HUDEP-2 (cell line): ENCODE data around the gene FLOT2.
"Not testable (repeated sequence)": the region's sequence is repeated elsewhere in the genome, so short reads cannot be mapped to it uniquely, and the experiment has no call there.

Experiments used
- DNase-seq, 76 experiments: peaks; one replicate each; lab custom pipeline; 2025; ENCODE audit not compliant: unreplicated experiment in 76 of 76; lab: John Stamatoyannopoulos, UW

The FLOT2 gene

DNA sequence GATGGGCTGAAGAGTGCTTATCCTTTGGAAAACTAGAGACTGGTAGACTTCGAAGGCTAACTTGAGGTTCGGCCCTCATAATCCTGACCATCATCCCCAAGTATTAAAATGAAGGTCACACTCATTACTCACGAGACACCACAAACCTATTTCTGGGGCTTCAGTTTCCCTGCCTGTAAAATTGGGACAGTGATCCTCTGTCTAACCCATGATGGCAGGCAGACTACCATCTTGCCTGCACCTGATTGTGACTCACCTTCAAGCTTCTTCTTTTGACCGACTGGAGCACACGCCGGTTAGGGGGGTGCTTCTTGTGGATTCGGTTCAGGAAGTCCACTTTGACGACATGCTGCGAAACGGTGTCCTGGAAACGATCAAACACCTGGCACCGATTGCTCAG, 19.5 kb upstream of the FLOT2 start:
- DNase-seq = no peak

DNA sequence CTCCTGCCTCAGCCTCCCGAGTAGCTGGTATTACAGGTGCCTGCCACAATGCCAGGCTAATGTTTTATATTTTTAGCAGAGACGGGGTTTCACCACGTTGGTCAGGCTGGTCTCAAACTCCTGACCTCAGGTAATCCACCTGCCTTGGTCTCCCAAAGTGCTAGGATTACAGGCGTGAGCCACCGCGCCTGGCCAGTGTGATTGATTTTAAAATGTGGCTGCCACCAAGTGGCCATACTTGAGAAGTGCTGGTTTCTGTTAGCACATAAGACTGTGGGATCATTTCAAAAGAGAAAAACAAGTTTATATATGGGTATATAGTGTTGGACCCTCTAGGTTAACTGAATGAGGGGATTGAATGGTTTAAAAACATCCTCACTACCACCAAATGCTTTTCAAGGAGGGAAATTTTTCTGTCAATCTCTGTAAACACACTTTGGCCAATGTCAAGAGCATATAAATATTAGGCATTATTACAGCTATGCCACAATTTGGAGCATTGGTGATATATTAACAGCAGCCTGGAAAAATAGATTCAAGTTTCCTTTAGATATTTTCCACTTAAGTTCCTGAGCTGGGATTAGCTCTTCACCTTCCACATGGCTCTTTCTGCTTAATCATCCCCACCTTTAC, 18.9 kb upstream of the FLOT2 start:
- DNase-seq = peak in 19 of 76 experiments; percentile 8 to 40 (median 21)

DNA sequence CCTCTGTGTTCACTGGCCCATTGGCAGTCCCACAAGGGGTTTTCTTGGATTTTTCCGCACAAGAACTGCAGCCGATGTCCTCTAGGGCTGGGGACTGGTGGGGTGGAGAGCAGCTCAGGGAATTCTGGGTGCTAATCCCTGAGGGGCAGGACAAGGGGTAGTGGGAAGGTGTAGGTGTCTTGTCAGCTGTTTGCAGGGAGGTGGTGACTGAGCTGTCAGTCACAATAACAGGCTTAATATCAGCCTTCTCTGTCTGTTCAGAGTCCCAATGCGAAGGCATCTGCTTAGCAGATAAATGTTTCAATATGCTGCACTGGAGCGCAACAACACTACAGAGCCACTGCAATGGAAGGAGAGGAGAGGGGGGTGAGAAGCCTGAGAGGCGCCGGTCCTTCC, 15.4 kb upstream of the FLOT2 start:
- DNase-seq = no peak

DNA sequence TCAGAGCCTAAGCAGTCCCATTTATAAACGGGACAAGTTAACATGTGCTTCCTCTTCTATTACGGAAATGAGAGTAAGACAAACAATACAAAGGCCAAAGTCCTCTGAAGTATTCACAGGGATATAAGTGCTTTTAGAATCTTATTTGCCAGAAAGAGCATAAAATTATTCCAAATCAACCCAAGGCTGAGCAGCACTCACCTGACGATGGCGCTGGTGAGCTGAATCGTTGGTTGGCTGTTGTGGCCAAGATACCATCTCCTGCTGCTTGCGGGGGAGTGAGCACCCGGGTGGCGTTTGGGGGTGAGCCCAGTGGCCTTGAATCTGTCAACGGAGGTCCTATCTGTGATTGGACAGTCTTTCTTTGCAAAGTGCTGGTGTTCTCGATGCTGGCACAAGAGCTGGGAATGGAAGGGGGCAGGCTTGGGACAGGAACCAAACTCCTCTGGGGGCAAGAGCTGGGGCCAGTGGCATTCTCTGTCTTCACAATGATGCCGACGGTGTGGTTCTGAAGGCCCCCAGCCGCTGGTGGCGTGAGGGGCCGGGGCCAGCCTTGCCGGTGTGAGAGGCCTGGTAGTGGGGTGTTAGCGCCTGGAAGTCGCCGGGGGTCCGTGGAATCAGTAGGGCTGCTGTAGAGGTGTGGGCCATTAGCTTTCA, 14.9 kb upstream of the FLOT2 start:
- DNase-seq = peak in 73 of 76 experiments; percentile 21 to 88 (median 67)

DNA sequence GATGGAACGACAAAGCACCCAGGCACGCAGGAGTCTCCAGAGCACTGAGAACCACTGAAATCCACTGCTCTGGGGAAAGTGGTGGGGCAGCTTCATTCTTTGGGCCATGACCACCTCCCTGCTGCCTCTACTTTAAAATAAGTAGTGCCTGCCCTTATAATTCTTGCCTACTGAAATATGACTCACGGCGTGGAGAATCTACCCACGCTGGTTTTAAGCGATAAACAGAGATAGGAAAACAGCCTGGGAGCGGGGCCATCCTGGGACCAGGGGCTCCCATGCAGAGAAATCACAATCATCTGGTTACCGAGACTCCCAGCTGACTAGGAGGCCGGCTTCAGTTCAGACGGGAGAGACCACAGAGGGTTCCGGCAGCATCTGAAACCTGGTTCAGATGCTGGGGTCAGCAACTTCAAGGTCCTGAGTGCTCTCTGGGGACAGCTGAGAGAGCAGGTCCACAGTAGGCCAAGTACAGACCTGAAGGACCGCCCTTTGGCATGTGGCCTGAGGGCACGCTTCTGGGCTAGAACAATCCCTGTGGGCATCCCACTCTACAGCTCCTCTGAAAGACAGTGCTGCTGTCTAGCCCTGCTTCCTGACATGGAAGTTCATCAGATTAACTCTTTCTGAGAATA, 14.0 kb upstream of the FLOT2 start:
- no peak for DNase-seq

DNA sequence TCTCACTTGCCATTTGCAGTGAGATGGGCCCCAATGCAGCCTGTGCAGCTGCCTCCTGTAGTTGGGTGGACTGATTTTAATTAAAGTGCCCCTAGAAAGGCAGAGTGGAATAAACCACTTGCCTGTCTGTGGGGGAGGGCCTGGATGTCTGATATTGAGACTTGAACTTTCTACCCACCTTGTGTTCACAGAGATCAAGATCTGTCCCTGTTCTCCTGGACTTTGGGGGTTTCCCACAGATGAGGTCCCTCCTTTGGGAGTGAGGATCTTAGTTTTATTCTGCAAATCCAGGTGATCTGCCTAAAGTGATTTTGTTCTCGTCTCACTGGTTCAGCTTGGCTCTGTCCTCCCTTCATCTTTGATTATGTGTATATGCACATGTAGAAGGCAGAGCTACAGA, 13.0 kb upstream of the FLOT2 start:
- no peak for DNase-seq

DNA sequence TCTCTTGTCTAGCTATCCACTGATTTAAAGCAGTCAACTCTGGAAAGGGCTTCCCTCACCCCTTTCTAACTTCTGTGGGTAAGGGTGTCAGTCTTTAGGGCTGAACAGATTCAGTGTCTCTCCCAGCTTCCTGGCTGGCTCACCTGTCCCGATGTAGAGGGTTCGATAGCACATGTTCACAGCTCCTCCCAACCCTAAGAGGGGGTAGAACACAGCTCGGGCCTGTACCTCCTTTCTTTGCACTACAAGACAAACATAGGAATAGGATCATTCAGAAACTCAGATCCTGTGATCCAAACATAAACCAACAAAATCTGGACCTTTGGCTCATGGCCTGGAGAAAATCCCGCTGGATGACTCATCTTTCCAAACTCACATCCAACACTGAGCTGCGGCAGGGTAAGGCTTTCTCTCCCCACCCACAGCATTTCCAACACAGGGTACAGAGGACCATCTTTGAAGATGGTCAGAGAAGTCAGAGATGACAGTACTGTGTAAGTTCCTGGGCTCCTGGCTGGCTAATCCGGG, 11.2 kb upstream of the FLOT2 start:
- DNase-seq = no peak

DNA sequence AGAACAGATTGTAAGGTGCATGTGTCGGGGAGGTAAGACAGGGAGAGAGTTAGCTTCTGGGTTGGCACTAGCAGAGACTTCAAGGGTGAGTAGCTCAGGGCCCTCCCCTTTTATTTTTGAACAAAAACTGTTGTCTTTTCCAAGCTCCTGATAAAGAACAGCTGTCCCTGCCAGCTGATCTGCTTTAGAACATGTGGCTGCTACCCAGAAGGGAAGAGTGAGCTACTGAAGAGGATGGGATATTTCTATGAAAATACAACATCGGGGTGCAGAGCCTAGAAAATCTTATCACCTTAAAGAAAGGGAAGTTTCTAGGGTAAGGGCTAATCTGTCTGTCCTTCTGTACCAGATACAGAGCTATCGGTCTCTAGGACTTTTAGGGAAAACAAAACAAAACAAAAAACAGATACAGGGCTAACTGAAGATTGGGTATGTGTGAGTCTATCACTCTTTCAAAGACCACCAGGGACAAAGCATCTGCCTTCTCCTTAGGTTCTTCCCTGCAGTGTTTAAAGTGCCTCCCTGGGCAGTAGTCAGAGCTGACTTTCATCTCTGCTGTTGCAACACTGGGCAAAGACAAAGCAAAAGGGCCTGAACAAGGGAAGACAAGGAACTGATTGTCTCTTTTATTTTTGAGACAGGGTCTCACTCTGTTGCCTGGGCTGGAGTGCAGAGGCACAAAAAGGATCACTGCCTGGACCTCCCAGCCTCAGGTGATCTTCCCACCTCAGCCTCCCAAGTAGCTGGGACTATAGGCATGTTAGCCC, 10.4 kb upstream of the FLOT2 start:
- peak in 31 of 76 experiments; percentile 7 to 66 (median 29) for DNase-seq

DNA sequence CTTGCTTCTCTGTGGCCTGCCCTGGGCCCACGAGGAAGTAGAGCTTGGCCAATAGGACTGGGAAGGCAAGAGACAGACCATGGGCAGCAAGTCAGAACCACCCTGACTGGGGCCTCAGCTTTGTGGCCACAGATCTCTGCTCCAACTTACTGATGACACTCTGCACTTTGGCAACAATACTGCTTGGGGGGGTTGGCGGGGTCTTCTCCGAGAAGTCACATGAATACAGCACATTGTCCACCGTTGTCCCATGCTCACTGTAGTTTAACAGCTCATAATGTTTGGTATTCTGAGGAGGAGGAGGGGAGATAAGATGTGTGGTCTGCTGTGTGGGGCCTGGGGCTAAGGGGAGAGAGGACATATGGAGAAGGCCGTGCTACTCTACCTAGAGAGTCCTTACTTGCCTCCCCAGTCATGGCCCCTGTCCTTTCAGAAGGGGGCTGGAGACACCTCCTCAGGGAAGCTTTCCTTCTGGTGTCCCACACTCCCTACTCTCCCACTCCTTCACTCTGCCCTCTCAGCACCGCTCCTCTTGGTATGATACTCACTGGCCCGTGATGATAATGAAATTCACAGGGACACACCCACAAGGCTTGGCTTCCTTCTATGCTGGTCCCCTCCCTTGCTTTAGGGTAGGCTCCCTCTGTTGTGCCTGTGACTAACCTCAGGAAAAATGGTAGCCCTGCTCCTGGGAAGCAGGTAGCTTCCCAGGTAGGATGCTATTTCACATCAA, 9.3 kb upstream of the FLOT2 start:
- peak in 69 of 76 experiments; percentile 21 to 83 (median 54) for DNase-seq

DNA sequence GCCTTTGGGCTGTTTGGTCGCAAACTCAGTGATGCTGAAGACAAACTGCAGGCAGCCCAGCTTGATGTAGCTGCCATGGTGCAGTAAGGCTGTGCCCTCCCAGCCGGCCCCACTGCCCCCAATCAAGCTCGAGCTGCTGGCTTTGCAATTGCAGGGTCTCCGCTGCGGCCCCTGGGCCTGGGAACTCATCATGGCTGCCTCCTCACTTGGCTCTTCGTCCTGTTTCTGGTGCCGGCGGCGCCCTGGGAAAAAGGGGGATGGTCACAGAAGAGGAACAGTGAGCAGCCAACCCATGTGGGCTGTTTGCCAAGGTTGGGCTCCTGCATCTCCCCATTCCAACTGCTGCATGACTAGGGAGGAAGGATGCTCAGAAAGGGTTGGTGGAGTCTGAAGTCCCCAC, 8.7 kb upstream of the FLOT2 start:
- DNase-seq = peak in 9 of 76 experiments; percentile 15 to 59 (median 48)

DNA sequence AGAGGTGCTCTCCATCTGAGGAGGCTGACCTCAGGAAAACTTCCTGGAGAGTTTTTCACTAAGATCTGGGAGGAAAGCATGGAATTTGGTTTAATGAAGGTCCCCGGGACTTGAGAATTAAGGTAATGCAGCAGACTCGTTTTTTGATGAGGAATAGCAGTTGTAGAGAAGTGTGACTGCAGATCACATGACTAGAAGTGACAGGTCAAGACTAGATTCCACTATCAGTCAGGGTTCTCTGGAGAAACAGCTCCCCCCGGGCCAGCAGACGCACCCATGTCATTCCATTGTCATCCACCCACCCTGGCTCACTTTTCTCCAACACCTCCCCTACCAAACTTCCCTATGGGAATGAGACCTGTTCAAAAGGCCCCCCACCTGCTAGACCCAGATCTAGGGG, 7.3 kb upstream of the FLOT2 start:
- DNase-seq = peak in 15 of 76 experiments; percentile 7 to 32 (median 19)

DNA sequence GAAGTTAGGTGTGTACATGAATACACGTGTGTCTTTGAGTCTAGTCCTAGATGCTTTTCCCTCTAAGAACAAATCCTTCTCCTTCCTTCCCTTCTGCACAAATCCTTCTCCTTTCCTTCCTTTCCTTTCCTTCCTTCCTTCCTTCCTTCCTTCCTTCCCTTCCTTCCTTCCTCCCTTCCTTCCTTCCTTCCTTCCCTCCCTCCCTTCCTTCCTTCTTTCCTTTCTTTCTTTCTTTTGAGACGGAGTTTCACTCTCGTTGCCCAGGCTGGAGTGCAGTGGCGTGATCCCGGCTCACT, 6.0 kb upstream of the FLOT2 start:
- DNase-seq = not testable (repeated sequence)

DNA sequence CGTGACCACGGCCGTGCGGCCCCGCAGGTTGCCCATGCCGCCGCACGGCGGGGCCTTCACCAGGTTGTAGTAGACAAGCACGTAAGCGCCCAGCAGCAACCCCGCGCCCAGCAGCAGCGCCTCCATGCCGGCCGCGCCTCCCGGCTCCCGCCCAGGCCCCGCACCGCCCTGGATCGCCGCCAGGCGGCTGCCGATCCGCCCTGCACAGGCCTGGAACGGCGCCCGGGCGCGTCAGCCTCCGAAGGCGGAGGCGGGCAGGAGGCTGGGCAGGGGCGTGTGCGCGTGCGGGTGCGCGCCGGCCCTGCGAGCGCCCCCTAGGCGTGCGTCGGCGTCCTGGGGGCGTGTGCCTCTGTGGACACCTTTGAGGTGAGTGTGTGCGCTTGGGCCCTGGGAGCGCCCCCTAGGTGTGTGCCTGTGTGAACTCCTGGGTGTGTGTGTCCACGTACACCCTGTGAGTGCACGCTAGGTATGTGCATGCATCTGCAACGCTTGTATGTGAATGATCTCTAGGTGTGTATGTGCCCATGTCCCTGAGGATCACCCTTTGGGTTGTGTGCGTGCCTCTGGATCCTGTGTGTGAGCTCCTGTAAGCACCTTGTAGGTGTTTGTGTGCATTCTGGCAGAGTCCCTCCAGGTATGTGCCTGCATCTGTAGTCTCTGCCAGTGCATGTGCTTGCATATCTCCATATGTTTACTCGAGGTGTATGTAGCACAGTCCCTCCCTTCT, 5.4 kb upstream of the FLOT2 start, which contains the start of gene DHRS13:
DHRS13 (minus strand) TSS at position 261 of the 727 bp plus-strand sequence; CDS start at position 126, 135 bp downstream.
- DNase-seq = peak in 74 of 76 experiments; percentile 31 to 96 (median 88)

DNA sequence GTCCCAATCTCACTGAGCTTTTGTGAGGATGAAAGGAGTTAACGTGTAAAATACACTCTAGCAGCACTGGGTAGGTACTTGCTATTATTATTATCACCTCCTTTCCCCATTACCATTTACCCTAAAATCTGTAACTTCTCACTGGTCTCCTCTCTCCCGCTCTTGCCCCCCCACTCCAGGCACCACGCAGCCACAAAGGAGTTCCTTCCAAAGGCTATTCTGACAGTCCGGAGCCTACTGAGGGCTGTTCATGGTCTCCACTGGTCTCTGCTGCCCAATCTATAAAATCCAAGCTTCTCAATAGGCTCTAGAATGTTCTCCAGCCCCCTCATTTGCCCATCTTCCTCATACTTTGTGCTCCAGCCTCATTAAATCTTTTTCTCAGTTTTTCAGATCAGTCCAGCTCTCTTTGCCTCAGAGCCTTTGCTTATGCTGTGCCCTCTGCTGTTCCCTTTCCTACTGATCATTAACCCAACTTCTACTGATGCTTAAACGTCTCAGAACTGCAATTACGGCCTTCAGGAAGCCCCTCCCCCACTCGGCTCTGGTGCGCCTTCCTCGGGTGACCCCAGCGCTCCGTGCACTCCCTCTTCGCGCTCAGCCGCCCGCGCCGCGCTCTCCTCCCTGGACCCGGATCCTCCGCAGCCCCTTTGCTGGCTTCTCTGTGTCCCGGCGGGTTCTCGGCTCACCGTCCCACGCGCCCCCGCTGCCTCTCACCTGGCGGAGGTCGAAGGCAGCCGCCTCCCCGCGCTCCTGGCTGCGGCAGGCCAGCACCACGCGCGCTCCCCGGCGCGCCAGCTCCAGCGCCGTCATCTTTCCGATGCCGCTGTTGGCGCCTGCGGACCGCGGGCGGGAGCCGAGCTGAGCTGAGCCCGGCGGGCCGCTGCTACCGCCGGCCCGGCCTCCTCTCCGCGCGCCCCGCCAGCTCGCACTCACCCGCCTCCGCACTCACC, 4.6 kb upstream of the FLOT2 start:
- DNase-seq = peak in 27 of 76 experiments; percentile 4 to 58 (median 29)

DNA sequence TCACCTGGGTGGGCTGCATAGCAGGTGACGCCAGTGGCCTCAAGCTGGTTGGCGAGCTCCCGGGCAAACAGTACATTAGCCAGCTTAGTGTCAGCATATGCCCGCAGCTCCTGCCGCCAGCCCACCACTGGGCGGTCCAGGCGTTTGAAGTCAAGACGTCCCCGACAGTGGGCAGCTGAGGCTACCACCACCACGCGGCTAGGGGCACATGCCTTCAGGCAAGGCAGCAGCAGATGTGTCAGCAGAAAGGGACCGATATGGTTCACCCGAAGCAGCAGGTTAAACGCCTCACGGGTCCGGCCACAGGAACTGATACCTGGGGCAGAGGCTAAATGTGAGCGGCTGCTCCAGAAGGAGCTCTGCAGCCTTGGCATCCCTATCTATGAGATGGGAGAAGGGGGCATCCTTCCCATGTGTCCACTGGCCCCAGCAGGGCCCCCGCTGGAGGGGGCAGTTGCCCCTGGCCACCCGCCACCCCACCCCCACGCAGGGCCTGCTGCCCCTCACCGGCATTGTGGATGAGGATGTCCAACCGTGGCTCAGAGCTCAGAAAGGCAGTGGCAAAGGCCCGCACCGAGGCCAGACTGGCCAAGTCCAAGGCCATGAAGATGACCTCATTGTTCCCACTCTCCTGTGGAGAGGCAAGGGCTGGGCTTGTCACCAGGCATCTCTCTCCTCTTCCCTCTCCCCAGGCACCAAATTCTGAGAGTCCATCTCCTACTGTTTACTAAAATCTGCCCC, 3.6 kb upstream of the FLOT2 start:
- no peak for DNase-seq

DNA sequence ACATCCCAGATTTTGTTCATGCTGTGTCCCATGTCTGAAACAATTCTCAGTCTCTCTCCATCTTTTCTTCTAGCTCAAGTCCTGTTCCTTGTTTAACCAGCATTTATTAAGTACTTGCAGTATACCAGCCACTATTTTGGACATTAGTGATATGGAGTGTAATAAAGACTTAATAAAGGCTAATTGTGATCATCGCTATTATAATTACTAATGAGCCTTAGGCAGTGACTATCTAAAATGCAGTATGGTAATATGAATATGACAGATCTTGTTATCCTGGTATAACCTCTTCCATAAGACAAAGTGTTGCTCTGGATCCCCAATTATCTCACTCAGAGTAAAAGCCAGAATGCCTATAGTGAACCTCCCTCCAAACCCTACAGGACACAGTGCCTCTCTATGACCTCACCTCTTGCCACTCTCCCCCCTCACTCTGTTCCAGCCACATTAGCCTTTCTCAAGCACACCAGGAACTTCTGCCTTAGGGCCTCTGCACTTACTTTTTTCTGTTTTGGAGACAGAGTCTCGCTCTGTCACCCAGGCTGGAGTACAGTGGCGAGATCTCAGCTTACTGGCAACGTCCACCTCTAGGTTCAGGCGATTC, 1.8 kb upstream of the FLOT2 start:
- DNase-seq = no peak

DNA sequence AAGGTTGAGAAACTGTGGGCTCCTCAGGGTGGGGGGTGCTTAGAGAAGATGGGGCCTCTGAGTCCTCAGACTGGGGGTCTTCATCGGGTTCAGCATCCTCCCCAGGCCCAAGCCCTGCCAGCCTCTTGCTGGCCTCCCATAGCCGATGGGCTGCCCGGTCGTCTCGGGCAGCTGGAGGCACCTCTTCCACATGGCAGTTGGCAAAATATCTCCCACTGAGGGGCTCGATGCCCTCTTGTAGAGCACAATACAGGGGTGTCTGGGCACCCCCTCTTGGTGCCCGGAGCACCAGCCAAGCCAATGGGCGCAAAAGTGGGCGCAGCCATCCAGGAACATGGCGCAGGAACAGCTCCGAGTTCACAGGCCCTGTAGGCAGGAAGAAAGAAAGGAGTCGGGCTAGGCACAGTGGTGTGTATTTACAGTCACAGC, 1.0 kb upstream of the FLOT2 start:
- DNase-seq = no peak
